Adrenal gland (tissue), 5 donors: ENCODE results near the gene FBXO33.

Source experiments
- POLR2A ChIP-seq, 2 donors: fragments of 450-650 bp; IDR thresholded peaks; one replicate each; pipeline ENCODE4 v1.6.1; 2017; ENCODE audit warnings: antibody characterized with exemption in 2 of 2, mild to moderate bottlenecking in 2 of 2, moderate library complexity in 1 of 2
- TF ChIP-seq, protein P1 (sequence below), 6 experiments: fragments of 450-650 bp in 4 of 6; fragments of 200-600 bp in 2 of 6; sonication (generic) in 1 of 6; IDR thresholded peaks; 1 replicate in 5 of 6; 2 replicates in 1 of 6; pipeline versions ENCODE4 v1.5.1 to v1.8.0; 2016 to 2021; ENCODE audit warnings: antibody characterized with exemption in 6 of 6, mild to moderate bottlenecking in 2 of 6, moderate library complexity in 1 of 6
- donor health status: DM: no; HTN: no; CAD: no.

DNA sequence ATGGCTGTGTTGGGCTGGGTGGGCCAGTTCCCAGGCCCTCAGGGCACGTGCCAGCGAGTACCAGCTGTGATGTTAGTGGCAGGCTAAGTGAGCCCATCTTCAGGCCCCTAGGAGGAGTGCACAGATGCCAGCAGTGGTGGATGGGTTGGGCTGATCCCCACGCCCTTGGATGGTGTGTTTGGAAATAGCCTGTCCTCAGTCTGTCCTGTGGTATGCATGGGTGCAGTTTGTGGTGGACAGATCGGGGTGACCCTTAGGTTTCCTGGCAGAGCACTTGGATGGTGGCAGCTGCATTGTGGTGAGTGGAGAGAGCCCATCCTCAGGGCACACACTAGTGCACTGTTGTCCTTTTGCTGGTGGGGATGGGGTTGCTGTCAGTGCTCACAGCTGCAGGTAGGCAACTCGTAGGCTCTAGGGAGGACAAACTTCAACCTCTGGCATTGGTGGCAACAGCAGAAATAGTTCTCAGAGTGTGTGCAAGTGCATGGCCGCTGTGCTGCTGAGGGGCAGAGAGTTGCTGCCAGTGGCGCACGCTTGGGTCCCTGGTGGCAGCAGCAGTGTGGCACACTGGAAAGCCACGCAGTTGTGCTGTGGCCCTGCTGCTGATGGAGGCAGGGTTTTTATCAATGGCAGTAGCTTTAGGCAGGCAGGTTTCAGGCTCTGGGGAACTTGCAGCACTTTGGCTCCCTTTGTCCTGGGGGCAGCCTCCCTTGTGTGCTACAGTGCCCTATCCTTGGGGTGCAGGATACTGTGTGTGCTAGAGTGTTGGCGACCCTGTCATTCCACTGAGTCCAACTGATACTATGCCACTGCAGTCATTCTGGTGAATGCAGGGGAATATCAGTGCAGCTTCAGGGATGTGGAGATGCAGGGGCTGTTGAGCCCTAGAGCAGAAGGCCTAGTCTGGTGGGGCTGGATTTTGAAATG is 65.5 kb downstream of the FBXO33 start:
- TF ChIP-seq, protein P1, sequence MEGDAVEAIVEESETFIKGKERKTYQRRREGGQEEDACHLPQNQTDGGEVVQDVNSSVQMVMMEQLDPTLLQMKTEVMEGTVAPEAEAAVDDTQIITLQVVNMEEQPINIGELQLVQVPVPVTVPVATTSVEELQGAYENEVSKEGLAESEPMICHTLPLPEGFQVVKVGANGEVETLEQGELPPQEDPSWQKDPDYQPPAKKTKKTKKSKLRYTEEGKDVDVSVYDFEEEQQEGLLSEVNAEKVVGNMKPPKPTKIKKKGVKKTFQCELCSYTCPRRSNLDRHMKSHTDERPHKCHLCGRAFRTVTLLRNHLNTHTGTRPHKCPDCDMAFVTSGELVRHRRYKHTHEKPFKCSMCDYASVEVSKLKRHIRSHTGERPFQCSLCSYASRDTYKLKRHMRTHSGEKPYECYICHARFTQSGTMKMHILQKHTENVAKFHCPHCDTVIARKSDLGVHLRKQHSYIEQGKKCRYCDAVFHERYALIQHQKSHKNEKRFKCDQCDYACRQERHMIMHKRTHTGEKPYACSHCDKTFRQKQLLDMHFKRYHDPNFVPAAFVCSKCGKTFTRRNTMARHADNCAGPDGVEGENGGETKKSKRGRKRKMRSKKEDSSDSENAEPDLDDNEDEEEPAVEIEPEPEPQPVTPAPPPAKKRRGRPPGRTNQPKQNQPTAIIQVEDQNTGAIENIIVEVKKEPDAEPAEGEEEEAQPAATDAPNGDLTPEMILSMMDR (IDR thresholded peaks at IDR 0.05), result no peak
- no peak for TF ChIP-seq POLR2A (IDR thresholded peaks at IDR 0.05)
